ENCODE results near the gene PTGER2.

The PTGER2 gene

DNA sequence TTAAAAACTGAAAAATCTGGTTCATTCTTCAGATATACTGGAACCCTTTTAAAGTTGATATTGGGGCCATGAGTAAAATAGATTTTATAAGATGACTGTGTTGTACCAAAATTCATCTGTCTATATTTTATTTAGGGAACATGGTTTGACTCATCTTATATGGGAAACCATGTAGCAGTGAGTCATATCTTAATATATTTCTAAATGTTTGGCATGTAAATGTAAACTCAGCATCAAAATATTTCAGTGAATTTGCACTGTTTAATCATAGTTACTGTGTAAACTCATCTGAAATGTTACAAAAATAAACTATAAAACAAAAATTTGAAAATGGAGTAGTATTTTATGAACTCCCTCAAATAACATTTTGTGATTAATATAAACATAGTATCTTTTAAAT lies 14.2 kb downstream of the PTGER2 start:
- TF ChIP-seq, protein P1, sequence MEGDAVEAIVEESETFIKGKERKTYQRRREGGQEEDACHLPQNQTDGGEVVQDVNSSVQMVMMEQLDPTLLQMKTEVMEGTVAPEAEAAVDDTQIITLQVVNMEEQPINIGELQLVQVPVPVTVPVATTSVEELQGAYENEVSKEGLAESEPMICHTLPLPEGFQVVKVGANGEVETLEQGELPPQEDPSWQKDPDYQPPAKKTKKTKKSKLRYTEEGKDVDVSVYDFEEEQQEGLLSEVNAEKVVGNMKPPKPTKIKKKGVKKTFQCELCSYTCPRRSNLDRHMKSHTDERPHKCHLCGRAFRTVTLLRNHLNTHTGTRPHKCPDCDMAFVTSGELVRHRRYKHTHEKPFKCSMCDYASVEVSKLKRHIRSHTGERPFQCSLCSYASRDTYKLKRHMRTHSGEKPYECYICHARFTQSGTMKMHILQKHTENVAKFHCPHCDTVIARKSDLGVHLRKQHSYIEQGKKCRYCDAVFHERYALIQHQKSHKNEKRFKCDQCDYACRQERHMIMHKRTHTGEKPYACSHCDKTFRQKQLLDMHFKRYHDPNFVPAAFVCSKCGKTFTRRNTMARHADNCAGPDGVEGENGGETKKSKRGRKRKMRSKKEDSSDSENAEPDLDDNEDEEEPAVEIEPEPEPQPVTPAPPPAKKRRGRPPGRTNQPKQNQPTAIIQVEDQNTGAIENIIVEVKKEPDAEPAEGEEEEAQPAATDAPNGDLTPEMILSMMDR (conservative IDR thresholded peaks at IDR 0.05; ENCODE audit: low read length), result no peak
- no peak for TF ChIP-seq EZH2phosphoT487 (IDR thresholded peaks at IDR 0.05; ENCODE audit: borderline replicate concordance)
- Histone ChIP-seq H3K4me1 (ENCODE audit: insufficient read depth, low read length, poor library complexity, severe bottlenecking) (peaks cover 3% of the 10 kb centered on the region), H3K79me2 (ENCODE audit: insufficient read depth, low read length) (no peaks in the 10 kb centered on the region), H4K20me1 (ENCODE audit: insufficient read depth, low read length, poor library complexity, severe bottlenecking) (no peaks in the 10 kb centered on the region), H3K9me3 (ENCODE audit: insufficient read depth, low read depth, low read length) (no peaks in the 10 kb centered on the region), H2AFZ (ENCODE audit: low read length) (no peak overlapping the region), H3K36me3 (ENCODE audit: insufficient read depth, low read length) (no peaks in the 10 kb centered on the region), H3K9ac (ENCODE audit: low read depth, low read length, poor library complexity, severe bottlenecking) (no peak overlapping the region), H3K27me3 (ENCODE audit: insufficient read depth, low read length, poor library complexity, severe bottlenecking) (no peaks in the 10 kb centered on the region), H3K4me3 (ENCODE audit: low read length, poor library complexity, severe bottlenecking) (no peak overlapping the region), H3K9me2 (replicated peaks; ENCODE audit: low read depth, low read length) (no peaks in the 10 kb centered on the region), H3K4me2 (ENCODE audit: low read depth, low read length, poor library complexity, severe bottlenecking) (no peak overlapping the region), H3F3A (ENCODE audit: low read depth) (no peaks in the 10 kb centered on the region)

DNA sequence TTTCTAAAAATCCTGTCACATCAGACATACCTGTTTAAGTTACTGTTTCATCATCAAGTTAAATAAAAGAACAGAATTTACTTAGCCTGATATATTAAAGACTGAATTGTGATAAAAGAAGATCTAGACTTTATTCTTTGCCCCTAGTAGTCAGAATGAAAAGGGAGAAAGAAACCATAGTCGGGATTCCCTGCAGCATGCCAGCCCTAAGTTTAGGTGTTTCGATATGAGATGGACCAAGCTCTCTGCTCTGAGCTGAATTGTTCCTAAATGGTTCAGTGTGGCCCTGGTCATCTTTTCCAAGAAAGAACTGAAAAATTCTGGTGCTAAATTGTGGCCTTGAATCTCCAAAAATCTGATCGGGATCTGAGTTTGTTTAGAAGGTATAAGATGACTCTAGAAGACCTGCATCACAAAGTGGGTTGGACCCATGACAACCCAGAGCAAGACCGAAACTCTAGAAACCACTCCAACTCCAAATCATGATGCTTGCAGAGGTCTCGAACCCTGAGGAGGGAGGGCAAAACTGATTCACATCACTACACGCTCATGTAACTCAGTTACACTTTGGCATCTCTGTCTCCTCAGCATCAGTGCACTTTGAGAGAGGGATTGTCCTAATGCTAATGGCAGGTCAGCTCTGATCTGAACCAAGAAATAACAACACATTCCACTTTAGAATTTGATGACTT lies 15.7 kb downstream of the PTGER2 start:
- no peak overlapping the region for H3K4me2 ChIP-seq (ENCODE audit: low read depth, low read length, poor library complexity, severe bottlenecking)
- no peaks in the 10 kb centered on the region for H3F3A ChIP-seq (ENCODE audit: low read depth)

DNA sequence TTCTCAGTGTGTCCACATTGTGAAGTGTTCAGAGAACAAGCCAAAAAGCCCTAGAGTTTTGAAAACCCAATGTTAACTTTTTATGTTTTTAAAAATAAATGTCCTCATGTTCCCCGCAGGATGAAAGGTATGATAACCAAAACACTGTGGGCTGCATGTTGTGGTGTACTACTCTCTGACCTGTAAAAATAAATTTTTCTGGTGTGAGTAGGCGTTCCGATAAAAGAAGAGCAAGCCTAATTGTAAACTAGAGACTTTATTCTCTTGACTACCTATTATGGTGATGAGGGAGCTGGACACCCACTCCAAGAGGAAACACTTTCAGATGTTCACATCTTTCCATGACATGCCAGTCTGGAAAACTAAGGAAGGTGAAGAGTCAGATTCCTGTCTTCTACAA lies 18.2 kb downstream of the PTGER2 start:
- H3K36me3 ChIP-seq (ENCODE audit: insufficient read depth, low read length), result no peaks in the 10 kb centered on the region
- H3F3A ChIP-seq (ENCODE audit: low read depth), result no peaks in the 10 kb centered on the region
- no peaks in the 10 kb centered on the region for H3K4me1 ChIP-seq (ENCODE audit: insufficient read depth, low read length, poor library complexity, severe bottlenecking)
- H3K9ac ChIP-seq (ENCODE audit: low read depth, low read length, poor library complexity, severe bottlenecking), result no peak overlapping the region
- H3K9me3 ChIP-seq (ENCODE audit: insufficient read depth, low read depth, low read length), result no peaks in the 10 kb centered on the region
- no peak overlapping the region for H2AFZ ChIP-seq (ENCODE audit: low read length)
- no peak overlapping the region for H3K4me2 ChIP-seq (ENCODE audit: low read depth, low read length, poor library complexity, severe bottlenecking)
- no peaks in the 10 kb centered on the region for H3K9me2 ChIP-seq (replicated peaks; ENCODE audit: low read depth, low read length)
- no peaks in the 10 kb centered on the region for H3K27me3 ChIP-seq (ENCODE audit: insufficient read depth, low read length, poor library complexity, severe bottlenecking)
- no peak for TF ChIP-seq EZH2phosphoT487 (IDR thresholded peaks at IDR 0.05; ENCODE audit: borderline replicate concordance)
- TF ChIP-seq, protein P1 (conservative IDR thresholded peaks at IDR 0.05; ENCODE audit: low read length), result no peak
- H3K4me3 ChIP-seq (ENCODE audit: low read length, poor library complexity, severe bottlenecking), result no peak overlapping the region
- no peaks in the 10 kb centered on the region for H3K79me2 ChIP-seq (ENCODE audit: insufficient read depth, low read length)
- no peaks in the 10 kb centered on the region for H4K20me1 ChIP-seq (ENCODE audit: insufficient read depth, low read length, poor library complexity, severe bottlenecking)

More for the DNA sequence above, 15.7 kb downstream of the PTGER2 start:
- Histone ChIP-seq H3K9me3 (ENCODE audit: insufficient read depth, low read depth, low read length) (no peaks in the 10 kb centered on the region), H3K9me2 (replicated peaks; ENCODE audit: low read depth, low read length) (no peaks in the 10 kb centered on the region), H3K36me3 (ENCODE audit: insufficient read depth, low read length) (no peaks in the 10 kb centered on the region), H3K27me3 (ENCODE audit: insufficient read depth, low read length, poor library complexity, severe bottlenecking) (no peaks in the 10 kb centered on the region), H3K79me2 (ENCODE audit: insufficient read depth, low read length) (no peaks in the 10 kb centered on the region), H4K20me1 (ENCODE audit: insufficient read depth, low read length, poor library complexity, severe bottlenecking) (no peaks in the 10 kb centered on the region), H3K9ac (ENCODE audit: low read depth, low read length, poor library complexity, severe bottlenecking) (no peak overlapping the region), H2AFZ (ENCODE audit: low read length) (no peak overlapping the region), H3K4me1 (ENCODE audit: insufficient read depth, low read length, poor library complexity, severe bottlenecking) (peaks cover 3% of the 10 kb centered on the region), H3K4me3 (ENCODE audit: low read length, poor library complexity, severe bottlenecking) (no peak overlapping the region)
- TF ChIP-seq EZH2phosphoT487 (IDR thresholded peaks at IDR 0.05; ENCODE audit: borderline replicate concordance), result no peak
- TF ChIP-seq, protein P1 (conservative IDR thresholded peaks at IDR 0.05; ENCODE audit: low read length), result no peak
